Measurements from ENCODE around the gene P2RY8. TPM values are rescaled to one million over a fixed set of nuclear protein-coding genes. Genes with fewer than 3 reads are reported as not detected.

Gene P2RY8
- total and polyA plus RNA-seq, 2 donors (not counting 1 experiment from before 2014, with no cell fraction given): 72.3 to 142 TPM

- CTCF ChIA-PET: no interaction called here
- Histone ChIP-seq H3K4me2 (replicated peaks; ENCODE audit: low read depth, low read length, poor library complexity, severe bottlenecking) (no peak overlapping the region), H3K9ac (ENCODE audit: low read length) (no peak overlapping the region), H3K79me2 (ENCODE audit: control insufficient read depth, insufficient read depth, low read length) (peaks cover 84% of the 10 kb centered on the region), H3K4me3 (ENCODE audit: control extremely low read depth in 1 of 5, extremely low read depth in 1 of 5, insufficient read depth in 1 of 5, low read depth in 2 of 5, low read length in 4 of 5) (no peak overlapping the region), H2AFZ (ENCODE audit: insufficient read depth, low read depth, low read length, poor library complexity, severe bottlenecking) (no peak overlapping the region), H3K27me3 (replicated peaks in 1 of 4; ENCODE audit: control extremely low read depth in 1 of 4, control insufficient read depth in 3 of 4, insufficient read depth in 4 of 4, low read length in 3 of 4) (no peaks in the 10 kb centered on the region), H3K4me1 (ENCODE audit: control insufficient read depth in 2 of 2, insufficient read depth in 2 of 2, low read length in 2 of 2) (peaks cover 32 to 52% of the 10 kb centered on the region in 2 donors), H3K27ac (ENCODE audit: low read length in 2 of 2) (no peak overlapping the region), H3K36me3 (replicated peaks in 1 of 2; ENCODE audit: control extremely low read depth in 1 of 2, control insufficient read depth in 1 of 2, extremely low read depth in 1 of 2, insufficient read depth in 2 of 2, low read length in 1 of 2) (peaks cover 0 to 41% of the 10 kb centered on the region in 2 experiments), H3K9me3 (ENCODE audit: control extremely low read depth in 1 of 3, control insufficient read depth in 2 of 3, insufficient read depth in 1 of 3, low read length in 2 of 3) (peaks cover 0 to 6% (median 0%) of the 10 kb centered on the region in 3 donors), H4K20me1 (ENCODE audit: control insufficient read depth, insufficient read depth, low read length, poor library complexity, severe bottlenecking) (peaks cover 74% of the 10 kb centered on the region)
- H3K27ac Mint-ChIP-seq: peak overlapping the region; percentile 18
- DNase-seq: no peak
- intact Hi-C loops (cut with micrococcal nuclease): no loop called here
- H3K27me3 Mint-ChIP-seq: no peaks in the 10 kb centered on the region
- TF ChIP-seq EZH2 (IDR thresholded peaks at IDR 0.05; ENCODE audit: borderline replicate concordance, insufficient read depth, low read depth, low read length, poor library complexity, severe bottlenecking): no peak
- TF ChIP-seq CTCF (IDR thresholded peaks at IDR 0.05): no peak
- no peak for ATAC-seq (ENCODE audit: low read depth)
- WGBS (ENCODE audit: insufficient coverage): 60% methylated on average over 1 of the region's 5 CpGs
- H3K4me1 Mint-ChIP-seq: peaks cover 71% of the 10 kb centered on the region
- no peak overlapping the region for H3K4me3 Mint-ChIP-seq
- POLR2A ChIA-PET: no interaction called here
- H3K9me3 Mint-ChIP-seq (ENCODE audit: insufficient read depth): peaks cover 9% of the 10 kb centered on the region
These were observed 60.3 kb downstream of the P2RY8 start for GRCh38 chrX:1476682-1477081.

GRCh38 chrX:1475881-1476280 lies 61.1 kb downstream of the P2RY8 start:
- Histone ChIP-seq H3K27ac (ENCODE audit: low read length in 2 of 2) (no peak overlapping the region), H3K36me3 (replicated peaks in 1 of 2; ENCODE audit: control extremely low read depth in 1 of 2, control insufficient read depth in 1 of 2, extremely low read depth in 1 of 2, insufficient read depth in 2 of 2, low read length in 1 of 2) (peaks cover 0 to 40% of the 10 kb centered on the region in 2 experiments), H3K4me3 (ENCODE audit: control extremely low read depth in 1 of 5, extremely low read depth in 1 of 5, insufficient read depth in 1 of 5, low read depth in 2 of 5, low read length in 4 of 5) (no peak overlapping the region), H3K79me2 (ENCODE audit: control insufficient read depth, insufficient read depth, low read length) (peaks cover 84% of the 10 kb centered on the region), H3K4me1 (ENCODE audit: control insufficient read depth in 2 of 2, insufficient read depth in 2 of 2, low read length in 2 of 2) (peaks cover 29 to 52% of the 10 kb centered on the region in 2 donors), H2AFZ (ENCODE audit: insufficient read depth, low read depth, low read length, poor library complexity, severe bottlenecking) (no peak overlapping the region), H3K27me3 (replicated peaks in 1 of 4; ENCODE audit: control extremely low read depth in 1 of 4, control insufficient read depth in 3 of 4, insufficient read depth in 4 of 4, low read length in 3 of 4) (no peaks in the 10 kb centered on the region), H3K9me3 (ENCODE audit: control extremely low read depth in 1 of 3, control insufficient read depth in 2 of 3, insufficient read depth in 1 of 3, low read length in 2 of 3) (peaks cover 0 to 6% (median 0%) of the 10 kb centered on the region in 3 donors), H3K4me2 (replicated peaks; ENCODE audit: low read depth, low read length, poor library complexity, severe bottlenecking) (no peak overlapping the region), H3K9ac (ENCODE audit: low read length) (no peak overlapping the region), H4K20me1 (ENCODE audit: control insufficient read depth, insufficient read depth, low read length, poor library complexity, severe bottlenecking) (peaks cover 74% of the 10 kb centered on the region)
- POLR2A ChIA-PET: no interaction called here
- peak; percentile 3 for DNase-seq
- H3K27ac Mint-ChIP-seq: no peak overlapping the region
- H3K4me3 Mint-ChIP-seq: no peak overlapping the region
- no peaks in the 10 kb centered on the region for H3K27me3 Mint-ChIP-seq
- no CpG with 5 or more reads among the region's 1 CpG for WGBS (ENCODE audit: insufficient coverage)
- CTCF ChIA-PET: no interaction called here
- peaks cover 70% of the 10 kb centered on the region for H3K4me1 Mint-ChIP-seq
- TF ChIP-seq EZH2 (IDR thresholded peaks at IDR 0.05; ENCODE audit: borderline replicate concordance, insufficient read depth, low read depth, low read length, poor library complexity, severe bottlenecking) (no peak), CTCF (IDR thresholded peaks at IDR 0.05) (no peak)
- ATAC-seq (ENCODE audit: low read depth): no peak
- intact Hi-C loops (cut with micrococcal nuclease): no loop called here
- H3K9me3 Mint-ChIP-seq (ENCODE audit: insufficient read depth): peaks cover 9% of the 10 kb centered on the region

Measured in B cell (primary cell).